ENCODE results near the gene SRSF8. TPM values are rescaled to one million over a fixed set of nuclear protein-coding genes. Genes with fewer than 3 reads are reported as not detected.

Gene SRSF8
- total RNA-seq, 2 donors from 2014 or later: 24.7 to 37.4 TPM

DNA sequence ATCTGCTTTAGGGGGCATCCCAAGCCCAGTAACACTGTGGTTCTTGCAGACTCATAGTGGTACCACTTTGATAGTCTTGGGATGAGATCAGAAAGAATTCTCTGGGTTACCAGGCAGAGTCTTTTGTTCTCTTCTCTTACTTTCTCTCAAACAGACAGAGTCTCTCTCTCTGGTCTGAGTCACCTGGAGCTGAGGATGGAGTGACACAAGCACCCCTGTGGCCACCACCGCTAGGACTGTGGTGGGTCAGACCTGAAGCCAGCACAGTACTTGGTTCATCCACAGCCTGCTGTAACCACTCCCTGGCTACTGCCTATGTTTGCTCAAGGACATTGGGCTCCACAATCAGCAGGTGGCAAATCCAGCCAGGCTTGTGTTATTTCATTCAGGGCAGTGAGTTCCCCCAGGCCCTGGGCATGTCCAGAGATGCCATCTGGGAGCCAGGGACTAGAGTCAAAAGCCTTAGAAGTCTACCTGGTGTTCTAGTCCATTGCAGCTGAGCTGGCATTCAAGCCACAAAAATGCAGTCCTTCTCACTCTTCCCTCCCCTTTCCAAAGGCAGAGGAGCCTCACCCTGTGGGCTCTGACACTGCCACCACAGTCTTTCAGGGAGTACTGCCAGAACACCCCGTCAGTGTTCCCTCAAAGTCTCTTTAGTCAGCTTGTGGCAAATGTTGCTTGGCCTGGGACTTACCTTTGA, 52.8 kb downstream of the SRSF8 start:
- DNase-seq (ENCODE audit: low spot score): no peak
- no peaks in the 10 kb centered on the region for H3K27me3 ChIP-seq
- H3K27ac ChIP-seq: no peak overlapping the region
- H3K4me1 ChIP-seq: no peaks in the 10 kb centered on the region
- H3K9me3 ChIP-seq: peaks cover 0 to 8% of the 10 kb centered on the region in 2 donors
- H3K36me3 ChIP-seq: no peaks in the 10 kb centered on the region
- no peak overlapping the region for H3K4me3 ChIP-seq
- TF ChIP-seq, protein P1, sequence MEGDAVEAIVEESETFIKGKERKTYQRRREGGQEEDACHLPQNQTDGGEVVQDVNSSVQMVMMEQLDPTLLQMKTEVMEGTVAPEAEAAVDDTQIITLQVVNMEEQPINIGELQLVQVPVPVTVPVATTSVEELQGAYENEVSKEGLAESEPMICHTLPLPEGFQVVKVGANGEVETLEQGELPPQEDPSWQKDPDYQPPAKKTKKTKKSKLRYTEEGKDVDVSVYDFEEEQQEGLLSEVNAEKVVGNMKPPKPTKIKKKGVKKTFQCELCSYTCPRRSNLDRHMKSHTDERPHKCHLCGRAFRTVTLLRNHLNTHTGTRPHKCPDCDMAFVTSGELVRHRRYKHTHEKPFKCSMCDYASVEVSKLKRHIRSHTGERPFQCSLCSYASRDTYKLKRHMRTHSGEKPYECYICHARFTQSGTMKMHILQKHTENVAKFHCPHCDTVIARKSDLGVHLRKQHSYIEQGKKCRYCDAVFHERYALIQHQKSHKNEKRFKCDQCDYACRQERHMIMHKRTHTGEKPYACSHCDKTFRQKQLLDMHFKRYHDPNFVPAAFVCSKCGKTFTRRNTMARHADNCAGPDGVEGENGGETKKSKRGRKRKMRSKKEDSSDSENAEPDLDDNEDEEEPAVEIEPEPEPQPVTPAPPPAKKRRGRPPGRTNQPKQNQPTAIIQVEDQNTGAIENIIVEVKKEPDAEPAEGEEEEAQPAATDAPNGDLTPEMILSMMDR (IDR thresholded peaks at IDR 0.05): no peak

Other genes with a start within 250 kb of the SRSF8 start
- 10 to 100 TPM; 45.3 to 48.6 TPM for gene CWC15, start 93.4 kb upstream of the SRSF8 start, total RNA-seq
- gene KDM4D, start 93.2 kb upstream of the SRSF8 start, total RNA-seq: 1 to 10 TPM in 1 of 2 donors, under 1 TPM in 1; 0.90 to 1.1 TPM
- gene KDM4E, start 41.7 kb upstream of the SRSF8 start, total RNA-seq: not detected
- not detected for gene KDM4F, start 17.5 kb upstream of the SRSF8 start, total RNA-seq
- gene ENDOD1, start 22.9 kb downstream of the SRSF8 start, total RNA-seq: 10 to 100 TPM; 18.8 to 27.7 TPM
- 10 to 100 TPM in 1 of 2 donors, 1 to 10 TPM in 1; 9.9 to 13.3 TPM for gene SESN3, start 164.3 kb downstream of the SRSF8 start, total RNA-seq

Measured in right atrium auricular region (tissue), 2 donors.